Pancreas (tissue), 10 donors: ENCODE data around the gene C11orf54. TPM values are rescaled to one million over a fixed set of nuclear protein-coding genes. Genes with fewer than 3 reads are reported as not detected.

Experiments used
- ATAC-seq, 4 donors: fragments of 200-7000 bp; cut with Tn5 transposase; one replicate each; pipeline versions ENCODE4 v1.8.0 to v1.9.1; 2020; ENCODE audit warnings: mild to moderate bottlenecking in 4 of 4, moderate library complexity in 4 of 4
- DNase-seq, 6 donors: peaks; one replicate each; pipeline ENCODE4 v3.0.0-alpha.2; 2020
- FAIRE-seq: peaks from 2 replicates; lab custom pipeline; 2012; peaks lifted over from hg19 to GRCh38; lab: Jason Lieb, UNC
- H3K27ac ChIP-seq, 4 donors: fragments of 200-600 bp; sonication (generic); 1 replicate in 3 of 4; 2 replicates in 1 of 4; pipeline versions ENCODE4 v1.5.0 to v1.8.0; 2020
- H3K27me3 ChIP-seq, 4 donors: fragments of 200-600 bp; one replicate each; pipeline ENCODE4 v1.8.0; 2021
- H3K36me3 ChIP-seq, 3 donors: fragments of 200-600 bp; sonication (generic) in 1 of 3; one replicate each; pipeline versions ENCODE4 v1.5.0 to v1.8.0; 2020 to 2021
- H3K4me1 ChIP-seq, 3 donors: fragments of 200-600 bp; one replicate each; pipeline ENCODE4 v1.8.0; 2021
- H3K4me3 ChIP-seq, 4 donors: fragments of 200-600 bp; sonication (generic) in 2 of 4; one replicate each; pipeline versions ENCODE4 v1.5.0 to v1.8.0; 2020 to 2021
- H3K9me3 ChIP-seq, 4 donors: fragments of 200-600 bp; one replicate each; pipeline ENCODE4 v1.8.0; 2021
- WGBS, 2 donors: extraction: QIAGEN DNeasy Blood & Tissue Kit; methylation state at CpG; one replicate each; pipeline ENCODE4 v1.1.7; 2013; 5-methylcytosine and 5-hydroxymethylcytosine counted together
- intact Hi-C, 3 donors: fragments of 100-400 bp; cut with DNase I; formaldehyde crosslinking; loops; one replicate each; pipeline versions ENCODE4 v1.11.1 to v1.14.2; 2022
- polyA plus RNA-seq, 2 donors: library from polyadenylated mRNA; stranded (reverse); fragments of 200-250 nt; gene quantifications; one replicate each; pipeline ENCODE4 v1.2.3, GENCODE V29; 2013
- total RNA-seq, 6 donors: library from RNA; stranded (reverse); fragmentation: NEBNext Ultra II Directional in 4 of 6; extraction: Animal tissue kit (Norgen Biotek cat#: 25700) in 4 of 6; gene quantifications; one replicate each; pipeline versions ENCODE4 v1.2.1 to v1.2.4, GENCODE V29; 2021 to 2023
- TF ChIP-seq, protein P1 (sequence below), 4 donors: fragments of 200-600 bp; sonication (generic) in 3 of 4; IDR thresholded peaks; one replicate each; pipeline versions ENCODE4 v1.5.0 to v1.8.0; 2021; ENCODE audit warnings: antibody characterized with exemption in 4 of 4
- donor health status: healthy with polysubstance abuse.
- donor health status: DM: no; HTN: no; CAD: no; lungs with moderate emphysema.
- donor health status: DM: no; HTN: no; CAD: no.
- donor health status: control.
- donor health status: control.
- donor health status: Bipolar disorder and iron deficiency.
- donor health status: DM: yes; HTN: yes; CAD: no.
- donor health status: DM: no; HTN: no; CAD: no.
- donor health status: DM: no; HTN: no; CAD: no.
- donor health status: DM: yes; HTN: yes; CAD: no.

Gene C11orf54
- total and polyA plus RNA-seq, 8 donors: 12.5 to 30.9 (median 23.2) TPM

DNA sequence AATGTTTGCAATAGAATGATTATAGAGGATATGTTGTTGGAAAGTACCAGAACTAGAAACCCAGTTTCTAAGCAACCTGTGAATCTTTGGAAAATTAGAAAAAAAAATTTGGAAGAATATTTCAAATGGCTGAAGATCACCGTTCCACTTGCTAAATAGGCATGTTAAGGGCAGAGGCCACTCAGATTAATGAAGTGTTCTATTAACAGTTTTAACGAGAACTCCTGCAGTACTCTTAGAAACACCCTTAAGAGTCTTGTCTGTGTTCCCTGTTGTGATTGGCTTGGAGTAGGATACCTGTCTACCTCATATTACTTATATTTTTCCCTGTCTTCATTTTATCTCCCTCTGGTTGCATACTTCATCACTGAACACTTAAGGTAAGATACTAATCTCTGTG is 4.6 kb downstream of the C11orf54 start:
- FAIRE-seq: no peak
- Histone ChIP-seq H3K4me1 (peaks cover 14 to 25% (median 23%) of the 10 kb centered on the region in 3 donors), H3K27ac (peak overlapping the region in 2 of 4 donors; percentile 66 to 69), H3K36me3 (no peaks in the 10 kb centered on the region), H3K9me3 (no peaks in the 10 kb centered on the region), H3K4me3 (peak overlapping the region in 1 of 4 donors; percentile 17), H3K27me3 (no peaks in the 10 kb centered on the region)
- no peak for ATAC-seq
- intact Hi-C loops: no loop called here
- TF ChIP-seq, protein P1, sequence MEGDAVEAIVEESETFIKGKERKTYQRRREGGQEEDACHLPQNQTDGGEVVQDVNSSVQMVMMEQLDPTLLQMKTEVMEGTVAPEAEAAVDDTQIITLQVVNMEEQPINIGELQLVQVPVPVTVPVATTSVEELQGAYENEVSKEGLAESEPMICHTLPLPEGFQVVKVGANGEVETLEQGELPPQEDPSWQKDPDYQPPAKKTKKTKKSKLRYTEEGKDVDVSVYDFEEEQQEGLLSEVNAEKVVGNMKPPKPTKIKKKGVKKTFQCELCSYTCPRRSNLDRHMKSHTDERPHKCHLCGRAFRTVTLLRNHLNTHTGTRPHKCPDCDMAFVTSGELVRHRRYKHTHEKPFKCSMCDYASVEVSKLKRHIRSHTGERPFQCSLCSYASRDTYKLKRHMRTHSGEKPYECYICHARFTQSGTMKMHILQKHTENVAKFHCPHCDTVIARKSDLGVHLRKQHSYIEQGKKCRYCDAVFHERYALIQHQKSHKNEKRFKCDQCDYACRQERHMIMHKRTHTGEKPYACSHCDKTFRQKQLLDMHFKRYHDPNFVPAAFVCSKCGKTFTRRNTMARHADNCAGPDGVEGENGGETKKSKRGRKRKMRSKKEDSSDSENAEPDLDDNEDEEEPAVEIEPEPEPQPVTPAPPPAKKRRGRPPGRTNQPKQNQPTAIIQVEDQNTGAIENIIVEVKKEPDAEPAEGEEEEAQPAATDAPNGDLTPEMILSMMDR (IDR thresholded peaks at IDR 0.05): no peak
- WGBS, 2 donors: 14 to 21% methylated on average over 2 of the region's 2 CpGs
- no peak for DNase-seq

DNA sequence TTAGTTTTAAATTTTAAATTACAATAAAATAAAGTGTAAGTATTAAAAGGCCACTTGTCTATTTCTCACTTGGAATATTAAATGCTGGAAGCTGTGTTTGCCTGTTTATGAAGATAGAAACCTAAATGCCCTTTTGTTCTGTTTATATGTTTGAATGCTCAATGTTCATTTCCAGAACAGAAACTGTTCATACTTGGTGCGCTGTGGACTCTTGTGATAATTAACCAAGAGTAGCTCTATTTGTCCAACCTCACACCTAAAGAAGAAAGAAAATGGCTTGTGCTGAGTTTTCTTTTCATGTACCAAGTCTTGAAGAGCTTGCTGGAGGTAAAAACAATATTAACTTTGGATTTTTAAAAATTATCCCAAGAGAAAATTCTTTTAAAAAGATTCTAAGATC is 5.7 kb downstream of the C11orf54 start:
- H3K27me3 ChIP-seq: no peaks in the 10 kb centered on the region
- no peak for DNase-seq
- H3K4me1 ChIP-seq: peaks cover 14 to 25% (median 23%) of the 10 kb centered on the region in 3 donors
- H3K4me3 ChIP-seq: no peak overlapping the region
- WGBS, 2 donors: 46 to 51% methylated on average over 1 of the region's 1 CpG
- FAIRE-seq: no peak
- intact Hi-C loops: no loop called here
- no peaks in the 10 kb centered on the region for H3K36me3 ChIP-seq
- TF ChIP-seq, protein P1 (IDR thresholded peaks at IDR 0.05): no peak
- H3K27ac ChIP-seq: peak overlapping the region in 2 of 4 donors; percentile 35 to 44
- no peaks in the 10 kb centered on the region for H3K9me3 ChIP-seq
- no peak for ATAC-seq

DNA sequence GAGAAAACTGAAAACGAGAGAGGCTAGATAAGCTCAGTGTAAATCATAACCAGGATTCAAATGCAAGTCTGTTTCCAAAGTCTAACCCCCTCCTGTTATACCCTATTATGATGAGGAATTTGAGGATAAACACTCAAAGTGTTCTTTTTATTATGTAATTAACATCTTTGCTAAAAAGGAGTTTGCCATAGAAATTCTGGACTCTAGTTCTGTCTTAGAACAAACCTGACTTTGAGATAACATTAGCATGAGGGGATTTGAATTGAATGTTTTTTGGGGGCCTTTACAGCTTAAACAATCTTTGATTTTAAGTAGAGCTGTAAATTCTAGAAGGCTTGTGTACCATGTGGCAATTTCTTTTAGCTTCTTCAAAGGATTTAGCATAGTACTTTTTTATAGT is 9.5 kb downstream of the C11orf54 start:
- intact Hi-C loops: no loop called here
- no peak for DNase-seq
- H3K9me3 ChIP-seq: no peaks in the 10 kb centered on the region
- peaks cover 0 to 7% (median 5%) of the 10 kb centered on the region in 3 donors for H3K4me1 ChIP-seq
- peaks cover 0 to 12% (median 6%) of the 10 kb centered on the region in 3 donors for H3K36me3 ChIP-seq
- no peaks in the 10 kb centered on the region for H3K27me3 ChIP-seq
- no peak for FAIRE-seq
- no peak overlapping the region for H3K27ac ChIP-seq
- TF ChIP-seq, protein P1 (IDR thresholded peaks at IDR 0.05): no peak
- H3K4me3 ChIP-seq: no peak overlapping the region
- no peak for ATAC-seq
- 59 to 67% methylated on average over 1 of the region's 1 CpG for WGBS, 2 donors

GRCh38 chr11:93753241-93753640 is 11.8 kb downstream of the C11orf54 start:
- H3K4me3 ChIP-seq: no peak overlapping the region
- FAIRE-seq (no peak), DNase-seq (no peak), ATAC-seq (no peak)
- peaks cover 0 to 32% (median 17%) of the 10 kb centered on the region in 3 donors for H3K36me3 ChIP-seq
- H3K4me1 ChIP-seq: no peaks in the 10 kb centered on the region
- intact Hi-C loops: no loop called here
- 97 to 98% methylated on average over 2 of the region's 2 CpGs for WGBS, 2 donors
- no peak overlapping the region for H3K27ac ChIP-seq
- H3K9me3 ChIP-seq: no peaks in the 10 kb centered on the region
- TF ChIP-seq, protein P1 (IDR thresholded peaks at IDR 0.05): no peak
- no peaks in the 10 kb centered on the region for H3K27me3 ChIP-seq

GRCh38 chr11:93756748-93757147 is 15.3 kb downstream of the C11orf54 start:
- no peaks in the 10 kb centered on the region for H3K27me3 ChIP-seq
- peaks cover 0 to 63% (median 31%) of the 10 kb centered on the region in 3 donors for H3K36me3 ChIP-seq
- 75 to 77% methylated on average over 3 of the region's 3 CpGs for WGBS, 2 donors
- H3K4me3 ChIP-seq: no peak overlapping the region
- no peaks in the 10 kb centered on the region for H3K9me3 ChIP-seq
- no peaks in the 10 kb centered on the region for H3K4me1 ChIP-seq
- no peak overlapping the region for H3K27ac ChIP-seq
- TF ChIP-seq, protein P1 (IDR thresholded peaks at IDR 0.05): no peak
- intact Hi-C loops: no loop called here
- ATAC-seq: no peak
- FAIRE-seq: no peak
- DNase-seq: no peak
